Subcutaneous abdominal adipose tissue (tissue), 5 donors: ENCODE data around the gene MRPL4.
A peak's percentile ranks its signal among the peaks of the same experiment; 100 is the strongest.

Source experiments
- H3K27ac ChIP-seq: one replicate; pipeline ENCODE4 v1.7.0; 2013; ENCODE audit warnings: low read depth, mild to moderate bottlenecking, inconsistent platforms, low read length, moderate library complexity
- H3K27me3 ChIP-seq, 5 donors: one replicate each; pipeline ENCODE4 v1.7.0; 2013; ENCODE audit warnings: low read length in 5 of 5, inconsistent platforms in 1 of 5; ENCODE audit not compliant: control insufficient read depth in 5 of 5, insufficient read depth in 4 of 5
- H3K36me3 ChIP-seq, 5 donors: one replicate each; pipeline ENCODE4 v1.7.0; 2013; ENCODE audit warnings: low read length in 5 of 5; ENCODE audit not compliant: control insufficient read depth in 5 of 5, insufficient read depth in 5 of 5
- H3K4me1 ChIP-seq, 5 donors: one replicate each; pipeline ENCODE4 v1.7.0; 2013; ENCODE audit warnings: low read length in 5 of 5, mild to moderate bottlenecking in 3 of 5, moderate library complexity in 1 of 5; ENCODE audit not compliant: control insufficient read depth in 5 of 5, insufficient read depth in 5 of 5
- H3K4me3 ChIP-seq, 5 donors: one replicate each; pipeline ENCODE4 v1.7.0; 2013; ENCODE audit warnings: low read length in 5 of 5, low read depth in 1 of 5
- H3K9ac ChIP-seq, 5 donors: one replicate each; pipeline ENCODE4 v1.7.0; 2013; ENCODE audit warnings: low read length in 5 of 5, mild to moderate bottlenecking in 4 of 5, moderate library complexity in 3 of 5
- H3K9me3 ChIP-seq, 5 donors: one replicate each; pipeline ENCODE4 v1.7.0; 2013; ENCODE audit warnings: low read length in 5 of 5; ENCODE audit not compliant: control insufficient read depth in 5 of 5
- donor health status: healthy.
- donor health status: healthy.
- donor health status: healthy.
- donor health status: healthy.
- donor health status: healthy.

Gene MRPL4

GRCh38 chr19:10258080-10258710 lies 6.2 kb downstream of the MRPL4 start:
- peaks cover 0 to 50% (median 49%) of the 10 kb centered on the region in 5 donors for H3K36me3 ChIP-seq
- H3K9me3 ChIP-seq = no peaks in the 10 kb centered on the region
- H3K27me3 ChIP-seq = no peaks in the 10 kb centered on the region
- peaks cover 0 to 4% (median 0%) of the 10 kb centered on the region in 5 donors for H3K4me1 ChIP-seq
- no peak overlapping the region for H3K27ac ChIP-seq
- H3K9ac ChIP-seq = no peak overlapping the region
- H3K4me3 ChIP-seq = no peak overlapping the region

- Histone ChIP-seq H3K9ac (no peak overlapping the region), H3K36me3 (peaks cover 0 to 46% (median 44%) of the 10 kb centered on the region in 5 donors), H3K4me1 (peaks cover 0 to 4% (median 0%) of the 10 kb centered on the region in 5 donors), H3K27ac (no peak overlapping the region), H3K9me3 (no peaks in the 10 kb centered on the region), H3K4me3 (no peak overlapping the region), H3K27me3 (no peaks in the 10 kb centered on the region)
These were observed 7.3 kb downstream of the MRPL4 start for GRCh38 chr19:10259162-10259905.

- H3K9ac ChIP-seq = no peak overlapping the region
- H3K4me1 ChIP-seq = peaks cover 0 to 4% (median 0%) of the 10 kb centered on the region in 5 donors
- H3K27me3 ChIP-seq = no peaks in the 10 kb centered on the region
- H3K4me3 ChIP-seq = no peak overlapping the region
- H3K9me3 ChIP-seq = no peaks in the 10 kb centered on the region
- peaks cover 0 to 38% (median 38%) of the 10 kb centered on the region in 5 donors for H3K36me3 ChIP-seq
- no peak overlapping the region for H3K27ac ChIP-seq
These were observed 8.1 kb downstream of the MRPL4 start for GRCh38 chr19:10260141-10260584.

- no peaks in the 10 kb centered on the region for H3K27me3 ChIP-seq
- no peak overlapping the region for H3K4me3 ChIP-seq
- no peak overlapping the region for H3K9ac ChIP-seq
- no peak overlapping the region for H3K27ac ChIP-seq
- peaks cover 0 to 9% (median 0%) of the 10 kb centered on the region in 5 donors for H3K4me1 ChIP-seq
- no peaks in the 10 kb centered on the region for H3K9me3 ChIP-seq
- H3K36me3 ChIP-seq = peaks cover 0 to 18% (median 15%) of the 10 kb centered on the region in 5 donors
These were observed 10.8 kb downstream of the MRPL4 start for GRCh38 chr19:10262771-10263170.

- no peak overlapping the region for H3K27ac ChIP-seq
- peaks cover 18 to 40% (median 28%) of the 10 kb centered on the region in 5 donors for H3K4me1 ChIP-seq
- H3K9ac ChIP-seq = no peak overlapping the region
- peaks cover 0 to 3% (median 0%) of the 10 kb centered on the region in 5 donors for H3K9me3 ChIP-seq
- H3K36me3 ChIP-seq = peaks cover 0 to 4% (median 0%) of the 10 kb centered on the region in 5 donors
- H3K4me3 ChIP-seq = no peak overlapping the region
- H3K27me3 ChIP-seq = peaks cover 0 to 20% (median 0%) of the 10 kb centered on the region in 5 donors
These were observed 14.7 kb downstream of the MRPL4 start for GRCh38 chr19:10266706-10267105.

GRCh38 chr19:10268071-10268470 lies 16.1 kb downstream of the MRPL4 start:
- H3K27me3 ChIP-seq = peaks cover 0 to 20% (median 0%) of the 10 kb centered on the region in 5 donors
- H3K4me1 ChIP-seq = peaks cover 21 to 53% (median 35%) of the 10 kb centered on the region in 5 donors
- H3K9me3 ChIP-seq = peaks cover 0 to 3% (median 0%) of the 10 kb centered on the region in 5 donors
- H3K36me3 ChIP-seq = peaks cover 0 to 8% (median 0%) of the 10 kb centered on the region in 5 donors
- H3K9ac ChIP-seq = peak overlapping the region in 2 of 5 donors; percentile 16 to 78
- peak overlapping the region in 3 of 5 donors; percentile 13 to 42 (median 21) for H3K4me3 ChIP-seq
- H3K27ac ChIP-seq = peak overlapping the region; percentile 88

- H3K36me3 ChIP-seq = peaks cover 0 to 8% (median 2%) of the 10 kb centered on the region in 5 donors
- peaks cover 0 to 20% (median 0%) of the 10 kb centered on the region in 5 donors for H3K27me3 ChIP-seq
- H3K9me3 ChIP-seq = peaks cover 0 to 3% (median 0%) of the 10 kb centered on the region in 5 donors
- peaks cover 21 to 53% (median 35%) of the 10 kb centered on the region in 5 donors for H3K4me1 ChIP-seq
- peak overlapping the region; percentile 70 to 87 (median 83) for H3K9ac ChIP-seq
- peak overlapping the region in 4 of 5 donors; percentile 61 to 82 (median 78) for H3K4me3 ChIP-seq
- H3K27ac ChIP-seq = peak overlapping the region; percentile 88
These were observed 17.5 kb downstream of the MRPL4 start for GRCh38 chr19:10269333-10270179.

GRCh38 chr19:10270180-10270615 lies 18.2 kb downstream of the MRPL4 start:
- H3K4me1 ChIP-seq = peaks cover 21 to 57% (median 35%) of the 10 kb centered on the region in 5 donors
- peak overlapping the region; percentile 70 to 87 (median 83) for H3K9ac ChIP-seq
- H3K36me3 ChIP-seq = peaks cover 0 to 13% (median 7%) of the 10 kb centered on the region in 5 donors
- peaks cover 0 to 20% (median 0%) of the 10 kb centered on the region in 5 donors for H3K27me3 ChIP-seq
- H3K4me3 ChIP-seq = peak overlapping the region; percentile 42 to 82 (median 78)
- peaks cover 0 to 3% (median 0%) of the 10 kb centered on the region in 5 donors for H3K9me3 ChIP-seq
- H3K27ac ChIP-seq = peak overlapping the region; percentile 88

- H3K4me1 ChIP-seq = peaks cover 21 to 57% (median 35%) of the 10 kb centered on the region in 5 donors
- H3K36me3 ChIP-seq = peaks cover 0 to 13% (median 9%) of the 10 kb centered on the region in 5 donors
- peak within 1 kb of the TSS; percentile 70 to 87 (median 83) for H3K9ac ChIP-seq
- peak within 1 kb of the TSS; percentile 88 for H3K27ac ChIP-seq
- peak within 1 kb of the TSS; percentile 61 to 82 (median 78) for H3K4me3 ChIP-seq
- H3K27me3 ChIP-seq = peaks cover 0 to 20% (median 0%) of the 10 kb centered on the region in 5 donors
- peaks cover 0 to 3% (median 0%) of the 10 kb centered on the region in 5 donors for H3K9me3 ChIP-seq
These were observed 18.8 kb downstream of the MRPL4 start, which contains the start of gene ICAM1 for GRCh38 chr19:10270616-10271394. Gene ICAM1 (plus strand): TSS chr19:10271120. CDS start chr19:10271160, 40 bp downstream.
